RCC 7860 (cell line): ENCODE measurements around the gene PCDHA8.
"Not testable (repeated sequence)": the region's sequence is repeated elsewhere in the genome, so short reads cannot be mapped to it uniquely, and the experiment has no call there.

ENCODE experiments used
- DNase-seq: peaks from one replicate; pipeline ENCODE4 v3.0.0-alpha.2; 2015; ENCODE audit warnings: low spot score
- FAIRE-seq: peaks from 2 replicates; lab custom pipeline; 2012; peaks lifted over from hg19 to GRCh38; lab: Jason Lieb, UNC

PCDHA8 gene

DNA sequence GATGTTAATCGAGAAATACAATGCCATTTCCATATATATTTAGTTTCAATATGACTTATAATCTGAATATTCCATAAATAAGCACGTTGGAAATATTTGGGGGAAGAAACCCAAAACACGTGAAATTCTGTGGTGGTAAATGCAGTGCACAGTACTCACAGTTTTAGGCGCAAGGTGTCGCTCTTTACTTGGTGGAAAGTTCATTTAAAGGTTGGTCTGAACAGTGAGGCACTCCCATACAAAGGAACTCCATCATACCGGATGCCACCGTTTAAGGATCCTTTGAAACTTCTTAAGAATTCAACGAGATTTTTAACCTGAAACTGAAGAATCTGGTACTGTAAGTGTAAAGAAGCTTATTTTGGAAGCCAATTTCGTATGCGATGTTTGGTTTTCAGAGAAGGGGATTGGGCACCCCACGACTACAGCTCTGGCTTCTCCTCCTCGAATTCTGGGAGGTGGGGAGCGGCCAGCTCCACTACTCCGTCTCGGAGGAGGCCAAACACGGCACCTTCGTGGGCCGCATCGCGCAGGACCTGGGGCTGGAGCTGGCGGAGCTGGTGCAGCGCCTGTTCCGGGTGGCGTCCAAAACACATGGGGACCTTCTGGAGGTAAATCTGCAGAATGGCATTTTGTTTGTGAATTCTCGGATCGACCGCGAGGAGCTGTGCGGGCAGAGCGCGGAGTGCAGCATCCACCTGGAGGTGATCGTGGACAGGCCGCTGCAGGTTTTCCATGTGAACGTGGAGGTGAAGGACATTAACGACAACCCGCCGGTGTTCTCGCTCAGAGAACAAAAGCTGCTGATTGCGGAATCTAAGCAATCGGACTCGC, 28.0 kb downstream of the PCDHA8 start, which contains the start of gene PCDHA11:
Gene PCDHA11, plus strand, starts transcription at position 237 of the 834 bp plus-strand sequence. Its CDS starts 147 bp downstream, at position 384.
- no peak for FAIRE-seq

DNA sequence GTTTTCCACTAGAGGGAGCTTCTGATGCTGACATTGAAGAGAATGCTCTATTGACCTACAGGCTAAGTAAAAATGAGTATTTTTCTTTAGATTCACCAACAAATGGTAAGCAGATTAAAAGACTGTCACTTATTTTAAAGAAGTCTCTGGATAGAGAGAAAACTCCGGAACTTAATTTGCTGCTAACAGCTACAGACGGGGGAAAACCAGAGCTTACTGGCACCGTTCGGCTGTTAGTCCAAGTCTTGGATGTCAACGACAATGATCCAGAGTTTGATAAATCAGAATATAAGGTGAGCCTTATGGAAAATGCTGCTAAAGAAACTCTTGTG, 28.5 kb downstream of the PCDHA8 start:
- DNase-seq (no peak), FAIRE-seq (no peak)

More for the DNA sequence above, 28.0 kb downstream of the PCDHA8 start, which contains the start of gene PCDHA11:
- no peak for DNase-seq

DNA sequence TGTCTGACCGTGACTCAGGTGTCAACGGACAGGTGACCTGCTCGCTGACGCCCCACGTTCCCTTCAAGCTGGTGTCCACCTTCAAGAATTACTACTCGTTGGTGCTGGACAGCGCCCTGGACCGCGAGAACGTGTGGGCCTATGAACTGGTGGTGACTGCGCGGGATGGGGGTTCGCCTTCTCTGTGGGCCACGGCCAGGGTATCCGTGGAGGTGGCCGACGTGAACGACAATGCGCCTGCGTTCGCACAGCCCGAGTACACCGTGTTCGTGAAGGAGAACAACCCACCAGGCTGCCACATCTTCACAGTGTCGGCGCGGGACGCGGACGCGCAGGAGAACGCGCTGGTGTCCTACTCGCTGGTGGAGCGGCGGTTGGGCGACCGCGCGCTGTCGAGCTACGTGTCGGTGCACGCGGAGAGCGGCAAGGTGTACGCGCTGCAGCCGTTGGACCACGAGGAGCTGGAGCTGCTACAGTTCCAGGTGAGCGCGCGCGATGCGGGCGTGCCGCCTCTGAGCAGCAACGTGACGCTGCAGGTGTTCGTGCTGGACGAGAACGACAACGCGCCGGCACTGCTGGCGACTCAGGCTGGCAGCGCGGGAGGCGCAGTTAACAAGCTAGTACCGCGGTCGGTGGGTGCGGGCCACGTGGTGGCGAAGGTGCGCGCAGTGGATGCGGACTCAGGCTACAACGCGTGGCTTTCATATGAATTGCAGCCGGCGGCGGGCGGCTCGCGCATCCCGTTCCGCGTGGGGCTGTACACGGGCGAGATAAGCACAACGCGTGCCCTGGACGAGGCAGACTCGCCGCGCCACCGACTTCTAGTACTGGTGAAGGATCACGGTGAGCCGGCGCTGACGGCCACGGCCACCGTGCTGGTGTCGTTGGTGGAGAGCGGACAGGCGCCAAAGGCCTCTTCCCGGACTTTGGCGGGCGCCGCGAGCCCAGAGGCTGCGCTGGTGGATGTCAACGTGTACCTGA, 29.5 kb downstream of the PCDHA8 start:
- DNase-seq: no peak
- FAIRE-seq: no peak

DNA sequence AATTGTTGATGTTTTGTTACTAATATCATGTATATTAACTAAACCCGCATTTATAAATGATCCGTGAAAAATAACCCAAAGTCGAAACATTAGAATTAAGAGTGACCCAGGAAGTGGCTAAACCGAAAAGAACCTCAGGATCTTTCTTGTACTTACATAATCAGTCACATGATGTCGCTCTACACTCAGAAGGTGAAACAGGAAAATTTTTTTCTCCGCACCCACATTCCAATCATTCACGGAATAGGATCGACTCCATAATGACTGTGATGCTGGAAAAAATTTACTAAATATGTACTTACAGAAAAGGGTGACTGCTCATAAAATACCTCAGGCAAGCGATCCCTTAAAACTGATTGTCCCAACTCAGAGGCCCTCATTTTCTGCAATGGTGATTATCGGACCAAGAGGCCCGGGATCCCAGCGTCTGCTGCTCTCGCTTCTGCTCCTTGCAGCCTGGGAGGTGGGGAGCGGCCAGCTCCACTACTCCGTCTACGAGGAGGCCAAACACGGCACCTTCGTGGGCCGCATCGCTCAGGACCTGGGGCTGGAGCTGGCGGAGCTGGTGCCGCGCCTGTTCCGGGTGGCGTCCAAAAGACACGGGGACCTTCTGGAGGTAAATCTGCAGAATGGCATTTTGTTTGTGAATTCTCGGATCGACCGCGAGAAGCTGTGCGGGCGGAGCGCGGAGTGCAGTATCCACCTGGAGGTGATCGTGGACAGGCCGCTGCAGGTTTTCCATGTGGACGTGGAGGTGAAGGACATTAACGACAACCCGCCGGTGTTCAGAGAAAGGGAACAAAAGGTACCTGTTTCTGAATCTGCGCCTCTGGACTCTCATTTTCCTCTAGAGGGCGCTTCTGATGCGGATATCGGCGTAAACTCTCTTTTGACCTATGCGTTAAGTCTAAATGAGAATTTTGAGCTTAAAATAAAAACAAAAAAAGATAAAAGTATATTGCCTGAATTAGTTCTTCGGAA, 34.4 kb downstream of the PCDHA8 start, which contains the start of gene PCDHA12:
Gene PCDHA12, plus strand, starts transcription at position 224 of the 981 bp plus-strand sequence. Its CDS starts 165 bp downstream, at position 389.
- DNase-seq: no peak
- FAIRE-seq: no peak

DNA sequence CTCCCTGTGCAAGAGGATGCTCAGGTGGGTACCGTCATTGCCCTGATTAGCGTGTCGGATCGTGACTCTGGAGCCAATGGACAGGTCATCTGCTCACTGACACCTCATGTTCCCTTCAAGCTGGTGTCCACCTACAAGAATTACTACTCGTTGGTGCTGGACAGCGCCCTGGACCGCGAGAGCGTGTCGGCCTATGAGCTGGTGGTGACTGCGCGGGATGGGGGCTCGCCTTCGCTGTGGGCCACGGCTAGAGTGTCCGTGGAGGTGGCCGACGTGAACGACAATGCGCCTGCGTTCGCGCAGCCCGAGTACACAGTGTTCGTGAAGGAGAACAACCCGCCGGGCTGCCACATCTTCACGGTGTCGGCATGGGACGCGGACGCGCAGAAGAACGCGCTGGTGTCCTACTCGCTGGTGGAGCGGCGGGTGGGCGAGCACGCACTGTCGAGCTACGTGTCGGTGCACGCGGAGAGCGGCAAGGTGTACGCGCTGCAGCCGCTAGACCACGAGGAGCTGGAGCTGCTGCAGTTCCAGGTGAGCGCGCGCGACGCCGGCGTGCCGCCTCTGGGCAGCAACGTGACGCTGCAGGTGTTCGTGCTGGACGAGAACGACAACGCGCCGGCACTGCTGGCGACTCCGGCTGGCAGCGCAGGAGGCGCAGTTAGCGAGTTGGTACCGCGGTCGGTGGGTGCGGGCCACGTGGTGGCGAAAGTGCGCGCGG, 35.7 kb downstream of the PCDHA8 start:
- not testable (repeated sequence) for FAIRE-seq, DNase-seq

DNA sequence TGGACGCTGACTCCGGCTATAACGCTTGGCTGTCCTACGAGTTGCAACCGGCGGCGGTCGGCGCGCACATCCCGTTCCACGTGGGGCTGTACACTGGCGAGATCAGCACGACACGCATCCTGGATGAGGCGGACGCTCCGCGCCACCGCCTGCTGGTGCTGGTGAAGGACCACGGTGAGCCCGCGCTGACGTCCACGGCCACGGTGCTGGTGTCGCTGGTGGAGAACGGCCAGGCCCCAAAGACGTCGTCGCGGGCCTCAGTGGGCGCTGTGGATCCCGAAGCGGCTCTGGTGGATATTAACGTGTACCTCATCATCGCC, 36.2 kb downstream of the PCDHA8 start:
- DNase-seq (no peak), FAIRE-seq (no peak)

DNA sequence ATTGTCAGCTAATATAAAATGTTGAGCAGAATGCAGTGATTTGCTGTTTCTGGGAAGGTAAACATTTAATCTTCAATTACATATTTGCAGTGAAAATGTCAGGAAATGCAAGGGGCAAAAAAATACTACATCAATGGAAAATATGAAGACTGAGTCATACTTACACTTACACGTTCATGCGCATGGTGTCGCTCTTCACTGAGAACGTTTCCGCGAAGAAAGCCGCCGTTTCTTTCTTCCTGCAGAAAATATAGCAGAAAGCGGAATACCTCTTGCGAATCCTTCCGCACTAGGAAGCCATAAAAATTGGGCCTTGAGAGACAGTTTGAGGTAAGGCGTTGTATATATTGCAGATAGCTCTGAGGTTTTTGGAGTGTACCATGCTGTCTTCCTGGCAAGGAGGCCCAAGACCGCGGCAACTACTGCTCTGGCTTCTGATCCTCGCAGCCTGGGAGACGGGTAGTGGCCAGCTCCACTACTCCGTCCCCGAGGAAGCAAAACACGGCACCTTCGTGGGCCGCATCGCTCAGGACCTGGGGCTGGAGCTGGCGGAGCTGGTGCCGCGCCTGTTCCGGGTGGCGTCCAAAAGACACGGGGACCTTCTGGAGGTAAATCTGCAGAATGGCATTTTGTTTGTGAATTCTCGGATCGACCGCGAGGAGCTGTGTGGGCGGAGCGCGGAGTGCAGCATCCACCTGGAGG, 41.1 kb downstream of the PCDHA8 start, which contains the start of gene PCDHA13:
Gene PCDHA13, plus strand, starts transcription at position 236 of the 702 bp plus-strand sequence. Its CDS starts 145 bp downstream, at position 381.
- no peak for DNase-seq
- no peak for FAIRE-seq

DNA sequence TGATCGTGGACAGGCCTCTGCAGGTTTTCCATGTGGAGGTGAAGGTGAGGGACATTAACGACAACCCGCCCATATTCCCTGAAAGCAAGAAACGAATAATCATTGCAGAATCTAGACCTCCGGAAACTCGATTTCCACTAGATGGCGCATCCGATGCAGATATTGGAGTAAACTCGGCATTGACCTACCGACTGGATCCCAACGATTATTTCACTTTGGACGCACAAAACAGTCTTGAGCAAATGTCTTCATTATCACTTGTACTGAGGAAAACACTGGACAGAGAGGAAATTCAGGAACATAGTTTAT, 41.6 kb downstream of the PCDHA8 start:
- DNase-seq (no peak), FAIRE-seq (no peak)

DNA sequence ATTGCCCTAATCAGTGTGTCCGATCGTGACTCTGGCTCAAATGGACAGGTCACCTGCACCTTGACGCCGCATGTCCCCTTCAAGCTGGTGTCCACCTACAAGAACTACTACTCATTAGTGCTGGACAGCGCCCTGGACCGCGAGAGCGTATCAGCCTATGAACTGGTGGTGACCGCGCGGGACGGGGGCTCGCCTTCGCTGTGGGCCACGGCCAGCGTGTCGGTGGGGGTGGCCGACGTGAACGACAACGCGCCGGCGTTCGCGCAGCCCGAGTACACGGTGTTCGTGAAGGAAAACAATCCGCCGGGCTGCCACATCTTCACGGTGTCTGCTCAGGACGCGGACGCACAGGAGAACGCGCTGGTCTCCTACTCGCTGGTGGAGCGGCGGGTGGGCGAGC, 42.4 kb downstream of the PCDHA8 start:
- FAIRE-seq (no peak), DNase-seq (no peak)

DNA sequence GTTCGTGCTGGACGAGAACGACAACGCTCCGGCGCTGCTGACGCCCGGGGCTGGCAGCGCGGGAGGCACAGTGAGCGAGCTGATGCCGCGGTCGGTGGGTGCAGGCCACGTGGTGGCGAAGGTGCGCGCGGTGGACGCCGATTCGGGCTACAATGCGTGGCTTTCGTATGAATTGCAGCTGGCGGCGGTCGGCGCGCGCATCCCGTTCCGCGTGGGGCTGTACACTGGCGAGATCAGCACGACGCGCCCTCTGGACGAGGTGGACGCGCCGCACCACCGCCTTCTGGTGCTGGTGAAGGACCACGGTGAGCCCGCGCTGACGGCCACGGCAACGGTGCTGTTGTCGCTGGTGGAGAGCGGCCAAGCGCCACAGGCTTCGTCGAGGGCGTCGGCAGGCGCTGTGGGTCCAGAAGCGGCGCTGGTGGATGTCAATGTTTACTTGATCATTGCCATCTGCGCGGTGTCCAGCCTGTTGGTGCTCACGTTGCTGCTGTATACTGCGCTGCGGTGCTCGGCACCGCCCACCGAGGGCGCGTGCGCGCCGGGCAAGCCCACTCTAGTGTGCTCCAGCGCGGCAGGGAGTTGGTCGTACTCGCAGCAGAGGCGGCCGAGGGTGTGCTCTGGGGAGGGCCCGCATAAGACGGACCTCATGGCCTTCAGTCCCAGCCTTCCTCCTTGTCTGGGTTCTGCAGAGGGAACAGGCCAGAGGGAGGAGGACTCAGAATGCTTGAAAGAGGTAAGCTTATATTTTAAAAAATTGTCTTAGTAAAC, 43.1 kb downstream of the PCDHA8 start:
- FAIRE-seq: no peak
- DNase-seq: no peak
